Measurements from ENCODE around the gene SRRT.

SRRT gene

GRCh38 chr7:100856871-100857282 is 18.0 kb upstream of the SRRT start:
- no peaks in the 10 kb centered on the region for H3K4me1 ChIP-seq (ENCODE audit: control insufficient read depth, low read depth, low read length)
- H3K27me3 ChIP-seq (ENCODE audit: control insufficient read depth, insufficient read depth, low read length) = no peaks in the 10 kb centered on the region
- H3K4me3 ChIP-seq (ENCODE audit: low read length) = no peak overlapping the region
- no peaks in the 10 kb centered on the region for H3K9me3 ChIP-seq (ENCODE audit: control insufficient read depth, low read depth, low read length)
- H3K27ac ChIP-seq (ENCODE audit: low read length) = no peak overlapping the region
- H3K9ac ChIP-seq (ENCODE audit: low read length) = no peak overlapping the region
- H3K36me3 ChIP-seq (ENCODE audit: control insufficient read depth, low read depth, low read length) = peaks cover 6% of the 10 kb centered on the region

- Histone ChIP-seq H3K27ac (ENCODE audit: low read length) (no peak overlapping the region), H3K9me3 (ENCODE audit: control insufficient read depth, low read depth, low read length) (no peaks in the 10 kb centered on the region), H3K27me3 (ENCODE audit: control insufficient read depth, insufficient read depth, low read length) (no peaks in the 10 kb centered on the region), H3K4me1 (ENCODE audit: control insufficient read depth, low read depth, low read length) (no peaks in the 10 kb centered on the region), H3K9ac (ENCODE audit: low read length) (no peak overlapping the region), H3K36me3 (ENCODE audit: control insufficient read depth, low read depth, low read length) (peaks cover 6% of the 10 kb centered on the region), H3K4me3 (ENCODE audit: low read length) (no peak overlapping the region)
Observed at GRCh38 chr7:100859856-100860255, 15.0 kb upstream of the SRRT start.

GRCh38 chr7:100860702-100861615 is 13.9 kb upstream of the SRRT start:
- no peak overlapping the region for H3K27ac ChIP-seq (ENCODE audit: low read length)
- no peaks in the 10 kb centered on the region for H3K27me3 ChIP-seq (ENCODE audit: control insufficient read depth, insufficient read depth, low read length)
- H3K9ac ChIP-seq (ENCODE audit: low read length) = no peak overlapping the region
- H3K36me3 ChIP-seq (ENCODE audit: control insufficient read depth, low read depth, low read length) = peaks cover 6% of the 10 kb centered on the region
- H3K4me3 ChIP-seq (ENCODE audit: low read length) = no peak overlapping the region
- no peaks in the 10 kb centered on the region for H3K9me3 ChIP-seq (ENCODE audit: control insufficient read depth, low read depth, low read length)
- H3K4me1 ChIP-seq (ENCODE audit: control insufficient read depth, low read depth, low read length) = no peaks in the 10 kb centered on the region

GRCh38 chr7:100861616-100861985 is 13.3 kb upstream of the SRRT start:
- Histone ChIP-seq H3K36me3 (ENCODE audit: control insufficient read depth, low read depth, low read length) (peaks cover 6% of the 10 kb centered on the region), H3K27ac (ENCODE audit: low read length) (no peak overlapping the region), H3K9me3 (ENCODE audit: control insufficient read depth, low read depth, low read length) (no peaks in the 10 kb centered on the region), H3K27me3 (ENCODE audit: control insufficient read depth, insufficient read depth, low read length) (no peaks in the 10 kb centered on the region), H3K9ac (ENCODE audit: low read length) (no peak overlapping the region), H3K4me1 (ENCODE audit: control insufficient read depth, low read depth, low read length) (peaks cover 2% of the 10 kb centered on the region), H3K4me3 (ENCODE audit: low read length) (no peak overlapping the region)

GRCh38 chr7:100863406-100863950 is 11.4 kb upstream of the SRRT start:
- no peak overlapping the region for H3K9ac ChIP-seq (ENCODE audit: low read length)
- H3K4me3 ChIP-seq (ENCODE audit: low read length) = no peak overlapping the region
- H3K9me3 ChIP-seq (ENCODE audit: control insufficient read depth, low read depth, low read length) = no peaks in the 10 kb centered on the region
- H3K4me1 ChIP-seq (ENCODE audit: control insufficient read depth, low read depth, low read length) = peaks cover 8% of the 10 kb centered on the region
- H3K27ac ChIP-seq (ENCODE audit: low read length) = no peak overlapping the region
- no peaks in the 10 kb centered on the region for H3K27me3 ChIP-seq (ENCODE audit: control insufficient read depth, insufficient read depth, low read length)
- H3K36me3 ChIP-seq (ENCODE audit: control insufficient read depth, low read depth, low read length) = peaks cover 6% of the 10 kb centered on the region

GRCh38 chr7:100864263-100864845 is 10.5 kb upstream of the SRRT start:
- no peak overlapping the region for H3K9ac ChIP-seq (ENCODE audit: low read length)
- H3K4me1 ChIP-seq (ENCODE audit: control insufficient read depth, low read depth, low read length) = peaks cover 8% of the 10 kb centered on the region
- H3K9me3 ChIP-seq (ENCODE audit: control insufficient read depth, low read depth, low read length) = no peaks in the 10 kb centered on the region
- no peak overlapping the region for H3K27ac ChIP-seq (ENCODE audit: low read length)
- H3K4me3 ChIP-seq (ENCODE audit: low read length) = no peak overlapping the region
- H3K27me3 ChIP-seq (ENCODE audit: control insufficient read depth, insufficient read depth, low read length) = no peaks in the 10 kb centered on the region
- H3K36me3 ChIP-seq (ENCODE audit: control insufficient read depth, low read depth, low read length) = peaks cover 6% of the 10 kb centered on the region

GRCh38 chr7:100865372-100865911 is 9.5 kb upstream of the SRRT start:
- no peaks in the 10 kb centered on the region for H3K27me3 ChIP-seq (ENCODE audit: control insufficient read depth, insufficient read depth, low read length)
- peaks cover 12% of the 10 kb centered on the region for H3K36me3 ChIP-seq (ENCODE audit: control insufficient read depth, low read depth, low read length)
- no peak overlapping the region for H3K4me3 ChIP-seq (ENCODE audit: low read length)
- H3K27ac ChIP-seq (ENCODE audit: low read length) = no peak overlapping the region
- no peaks in the 10 kb centered on the region for H3K9me3 ChIP-seq (ENCODE audit: control insufficient read depth, low read depth, low read length)
- peaks cover 8% of the 10 kb centered on the region for H3K4me1 ChIP-seq (ENCODE audit: control insufficient read depth, low read depth, low read length)
- no peak overlapping the region for H3K9ac ChIP-seq (ENCODE audit: low read length)

- Histone ChIP-seq H3K27ac (ENCODE audit: low read length) (peak overlapping the region; percentile 77), H3K4me1 (ENCODE audit: control insufficient read depth, low read depth, low read length) (peaks cover 8% of the 10 kb centered on the region), H3K9ac (ENCODE audit: low read length) (peak overlapping the region; percentile 77), H3K36me3 (ENCODE audit: control insufficient read depth, low read depth, low read length) (peaks cover 13% of the 10 kb centered on the region), H3K27me3 (ENCODE audit: control insufficient read depth, insufficient read depth, low read length) (no peaks in the 10 kb centered on the region), H3K9me3 (ENCODE audit: control insufficient read depth, low read depth, low read length) (no peaks in the 10 kb centered on the region), H3K4me3 (ENCODE audit: low read length) (no peak overlapping the region)
Observed at GRCh38 chr7:100865938-100866728, 8.8 kb upstream of the SRRT start.

DNA sequence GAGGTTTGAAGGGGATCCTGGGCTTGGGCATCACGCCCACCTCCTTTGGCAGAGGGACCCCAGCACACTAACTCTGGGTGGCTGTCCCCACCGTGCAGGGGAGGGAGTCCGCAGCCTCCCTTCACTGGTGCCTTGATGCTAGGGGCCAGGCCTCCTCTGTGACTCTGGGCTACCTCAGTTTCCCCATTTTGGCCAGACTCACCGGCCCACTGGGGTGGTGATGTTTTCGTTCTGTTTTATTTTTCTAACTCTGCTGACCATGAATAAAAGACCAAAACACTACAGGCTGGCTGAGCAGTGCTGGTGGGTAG is 8.2 kb upstream of the SRRT start:
- peaks cover 18% of the 10 kb centered on the region for H3K36me3 ChIP-seq (ENCODE audit: control insufficient read depth, low read depth, low read length)

GRCh38 chr7:100867040-100867775 is 7.7 kb upstream of the SRRT start, which contains the start of gene TRIP6:
Gene TRIP6 (plus strand): TSS chr7:100867387. CDS start chr7:100867498, 111 bp downstream.
- Histone ChIP-seq H3K27ac (ENCODE audit: low read length) (peak within 1 kb of the TSS; percentile 77), H3K4me1 (ENCODE audit: control insufficient read depth, low read depth, low read length) (peaks cover 8% of the 10 kb centered on the region), H3K4me3 (ENCODE audit: low read length) (peak within 1 kb of the TSS; percentile 71), H3K9me3 (ENCODE audit: control insufficient read depth, low read depth, low read length) (no peaks in the 10 kb centered on the region), H3K9ac (ENCODE audit: low read length) (peak within 1 kb of the TSS; percentile 77), H3K27me3 (ENCODE audit: control insufficient read depth, insufficient read depth, low read length) (no peaks in the 10 kb centered on the region), H3K36me3 (ENCODE audit: control insufficient read depth, low read depth, low read length) (peaks cover 21% of the 10 kb centered on the region)

More for the DNA sequence above, 8.2 kb upstream of the SRRT start:
- Histone ChIP-seq H3K4me3 (ENCODE audit: low read length) (peak overlapping the region; percentile 71), H3K27me3 (ENCODE audit: control insufficient read depth, insufficient read depth, low read length) (no peaks in the 10 kb centered on the region), H3K9ac (ENCODE audit: low read length) (peak overlapping the region; percentile 77), H3K4me1 (ENCODE audit: control insufficient read depth, low read depth, low read length) (peaks cover 8% of the 10 kb centered on the region), H3K9me3 (ENCODE audit: control insufficient read depth, low read depth, low read length) (no peaks in the 10 kb centered on the region), H3K27ac (ENCODE audit: low read length) (peak overlapping the region; percentile 77)

All from iPS-18a (cell line).